HCT116 (cell line): ENCODE measurements around the gene GKAP1. TPM values are rescaled to one million over a fixed set of nuclear protein-coding genes. Genes with fewer than 3 reads are reported as not detected.

Experiments used
- ATAC-seq: fragments of 200-7000 bp; cut with Tn5 transposase; 2 replicates; pipeline ENCODE4 v1.9.1; 2020; ENCODE audit warnings: mild to moderate bottlenecking, moderate library complexity
- BruUV-seq: library from RNA; stranded (reverse); fragments of 400-500 nt; replicated peaks from 2 replicates; lab custom pipeline; 2021; lab: Mats Ljungman, UMichigan
- CTCF ChIA-PET: fragments of 300-600 bp; sonication (Branson Sonifier 250); formaldehyde crosslinking; loops from one replicate; lab custom pipeline; 2021; ENCODE audit warnings: antibody characterized with exemption; lab: Charles Lee
- POLR2A ChIA-PET: fragments of 300-600, 350-600 bp; sonication (Branson Sonifier 250); formaldehyde crosslinking; loops from one replicate; lab custom pipeline; 2021; ENCODE audit warnings: antibody characterized with exemption; lab: Charles Lee
- RAD21 ChIA-PET, 2 experiments: fragments of 300-600 bp; sonication (Branson Sonifier 250); formaldehyde crosslinking; loops; one replicate each; lab custom pipeline; 2023; ENCODE audit warnings: low total read pairs in 2 of 2; ENCODE audit not compliant: uncharacterized antibody in 2 of 2, unreplicated experiment in 2 of 2, low non-redundant PET in 1 of 2; lab: Charles Lee
- DNase-seq: peaks from one replicate; pipeline ENCODE4 v3.0.0-alpha.2; 2010; ENCODE audit warnings: low read depth, low spot score
- H2AFZ ChIP-seq: fragments of 200-600 bp; shearing (Covaris generic), sonication (generic); 2 replicates; pipeline ENCODE4 v1.6.1; 2017; ENCODE audit warnings: low read depth, mixed run types, mixed read lengths, antibody characterized with exemption, low read length; ENCODE audit not compliant: poor library complexity, severe bottlenecking
- H3K27ac ChIP-seq: 2 replicates; pipeline ENCODE4 v1.5.1; 2012; ENCODE audit warnings: low read depth, low read length
- H3K27me3 ChIP-seq: fragments of 200-600 bp; sonication (generic); 2 replicates; pipeline ENCODE4 v1.6.1; 2016; ENCODE audit warnings: mixed run types, low read length, mixed read lengths; ENCODE audit not compliant: insufficient read depth
- H3K36me3 ChIP-seq, 2 experiments: fragments of 200-500 bp in 1 of 2; fragments of 200-600 bp in 1 of 2; sonication (Bioruptor generic) in 1 of 2; sonication (generic) in 1 of 2; 2 replicates each; pipeline versions ENCODE4 v1.5.1 to v1.6.1; 2014 to 2016; ENCODE audit warnings: low read length in 2 of 2, inconsistent platforms in 1 of 2, mixed read lengths in 1 of 2, mixed run types in 1 of 2; ENCODE audit not compliant: insufficient read depth in 2 of 2, control insufficient read depth in 1 of 2
- H3K4me1 ChIP-seq, 2 experiments: fragments of 200-600 bp in 1 of 2; sonication (generic) in 1 of 2; 2 replicates each; pipeline versions ENCODE4 v1.5.1 to v1.6.1; 2012 to 2017; ENCODE audit warnings: low read length in 2 of 2, inconsistent platforms in 1 of 2, mild to moderate bottlenecking in 1 of 2, mixed read lengths in 1 of 2, mixed run types in 1 of 2, moderate library complexity in 1 of 2; ENCODE audit not compliant: insufficient read depth in 2 of 2, control insufficient read depth in 1 of 2
- H3K4me2 ChIP-seq: fragments of 200-600 bp; sonication (generic); 2 replicates; pipeline ENCODE4 v1.6.1; 2017; ENCODE audit warnings: mixed run types, low read length, mixed read lengths
- H3K4me3 ChIP-seq, 2 experiments: fragments of 200-600 bp in 1 of 2; sonication (generic) in 1 of 2; replicated peaks in 1 of 2; 2 replicates each; pipeline ENCODE4 v1.5.1; 2011 to 2016; ENCODE audit warnings: low read length in 2 of 2, control low read depth in 1 of 2, low read depth in 1 of 2, mild to moderate bottlenecking in 1 of 2, mixed read lengths in 1 of 2, mixed run types in 1 of 2
- H3K79me2 ChIP-seq: fragments of 200-600 bp; sonication (generic); 2 replicates; pipeline ENCODE4 v1.6.1; 2017; ENCODE audit warnings: mild to moderate bottlenecking, mixed run types, low read length, moderate library complexity, mixed read lengths; ENCODE audit not compliant: insufficient read depth
- H3K9ac ChIP-seq: fragments of 200-600 bp; sonication (generic); 2 replicates; pipeline ENCODE4 v1.6.1; 2016; ENCODE audit warnings: low read length, mixed read lengths
- H3K9me2 ChIP-seq: fragments of 200-600 bp; sonication (generic), shearing (Covaris generic); 2 replicates; pipeline ENCODE4 v1.6.1; 2017; ENCODE audit warnings: mixed run types, mild to moderate bottlenecking, moderate library complexity; ENCODE audit not compliant: insufficient read depth
- H3K9me3 ChIP-seq, 2 experiments: fragments of 200-500 bp in 1 of 2; fragments of 200-600 bp in 1 of 2; sonication (Bioruptor generic) in 1 of 2; sonication (generic) in 1 of 2; 2 replicates each; pipeline ENCODE4 v1.6.1; 2014 to 2017; ENCODE audit warnings: low read length in 2 of 2, mixed read lengths in 2 of 2, inconsistent platforms in 1 of 2, low read depth in 1 of 2, mild to moderate bottlenecking in 1 of 2, mixed run types in 1 of 2, moderate library complexity in 1 of 2; ENCODE audit not compliant: control insufficient read depth in 1 of 2, insufficient read depth in 1 of 2
- H4K20me1 ChIP-seq: fragments of 200-600 bp; sonication (generic), shearing (Covaris generic); 2 replicates; pipeline ENCODE4 v1.6.1; 2017; ENCODE audit warnings: mixed run types, mild to moderate bottlenecking, moderate library complexity; ENCODE audit not compliant: insufficient read depth
- CBX3 ChIP-seq: IDR thresholded peaks from 2 replicates; pipeline ENCODE4 v1.6.1; 2012; ENCODE audit warnings: low read depth
- EGR1 ChIP-seq: IDR thresholded peaks from 2 replicates; pipeline ENCODE4 v1.6.1; 2012; ENCODE audit warnings: low read depth
- ELF1 ChIP-seq: IDR thresholded peaks from 2 replicates; pipeline ENCODE4 v1.6.1; 2012; ENCODE audit warnings: low read depth, borderline replicate concordance
- JUND ChIP-seq: IDR thresholded peaks from 2 replicates; pipeline ENCODE4 v1.6.1; 2012
- POLR2A ChIP-seq: IDR thresholded peaks from 2 replicates; pipeline ENCODE4 v1.7.0; 2011; ENCODE audit warnings: borderline replicate concordance; ENCODE audit not compliant: insufficient read depth, insufficient read length; ENCODE audit errors: extremely low read depth
- POLR2AphosphoS5 ChIP-seq: IDR thresholded peaks from 2 replicates; pipeline ENCODE4 v1.6.1; 2011; ENCODE audit warnings: mild to moderate bottlenecking, low read depth, low read length, moderate library complexity
- RAD21 ChIP-seq: IDR thresholded peaks from 2 replicates; pipeline ENCODE4 v1.6.1; 2012; ENCODE audit warnings: low read depth, mild to moderate bottlenecking
- SIN3A ChIP-seq: IDR thresholded peaks from 2 replicates; pipeline ENCODE4 v1.6.1; 2012; ENCODE audit warnings: low read depth
- SP1 ChIP-seq: IDR thresholded peaks from 2 replicates; pipeline ENCODE4 v1.6.1; 2012; ENCODE audit warnings: low read depth
- SRF ChIP-seq: IDR thresholded peaks from 2 replicates; pipeline ENCODE4 v1.6.1; 2012; ENCODE audit warnings: low read depth
- YY1 ChIP-seq: IDR thresholded peaks from 2 replicates; pipeline ENCODE4 v1.6.1; 2011; ENCODE audit warnings: low read length, low read depth, moderate library complexity, mild to moderate bottlenecking; ENCODE audit not compliant: insufficient replicate concordance; ENCODE audit errors: extremely low read depth
- ZFX ChIP-seq: fragments of 450-650 bp; IDR thresholded peaks from 2 replicates; pipeline ENCODE4 v1.6.1; 2017
- ZNF274 ChIP-seq: fragments of 200-500 bp; sonication (Bioruptor generic); IDR thresholded peaks from 2 replicates; pipeline ENCODE4 v1.6.1; 2014; ENCODE audit warnings: mild to moderate bottlenecking, low read depth, low read length, inconsistent platforms
- intact Hi-C: fragments of 100-400 bp; cut with micrococcal nuclease; formaldehyde crosslinking; loops from 2 replicates; pipeline ENCODE4 v1.10.0; 2022
- total RNA-seq: library from RNA; stranded (reverse); gene quantifications from one replicate; pipeline ENCODE4 v1.2.1, GENCODE V29; 2021; ENCODE audit not compliant: unreplicated experiment
- TF ChIP-seq, protein P1 (sequence below): IDR thresholded peaks from 2 replicates; pipeline ENCODE4 v1.6.1; 2012; ENCODE audit warnings: low read depth
- TF ChIP-seq, protein P2 (sequence below), 3 experiments: fragments of 200-600 bp in 1 of 3; sonication (generic) in 1 of 3; IDR thresholded peaks in 2 of 3; conservative IDR thresholded peaks in 1 of 3; 2 replicates each; pipeline ENCODE4 v1.5.1; 2012 to 2017; ENCODE audit warnings: low read depth in 2 of 3, low read length in 2 of 3, antibody characterized with exemption in 1 of 3, borderline replicate concordance in 1 of 3, control low read depth in 1 of 3, mild to moderate bottlenecking in 1 of 3, mixed read lengths in 1 of 3, mixed run types in 1 of 3, moderate library complexity in 1 of 3; ENCODE audit not compliant: insufficient read depth in 1 of 3
- TF ChIP-seq, protein P3 (sequence below): IDR thresholded peaks from 2 replicates; pipeline ENCODE4 v1.6.1; 2012
- TF ChIP-seq, protein P4 (sequence below): IDR thresholded peaks from 2 replicates; pipeline ENCODE4 v1.6.1; 2012

Gene GKAP1
- total RNA-seq, 1 experiment from 2014 or later, result 6.8 TPM

DNA sequence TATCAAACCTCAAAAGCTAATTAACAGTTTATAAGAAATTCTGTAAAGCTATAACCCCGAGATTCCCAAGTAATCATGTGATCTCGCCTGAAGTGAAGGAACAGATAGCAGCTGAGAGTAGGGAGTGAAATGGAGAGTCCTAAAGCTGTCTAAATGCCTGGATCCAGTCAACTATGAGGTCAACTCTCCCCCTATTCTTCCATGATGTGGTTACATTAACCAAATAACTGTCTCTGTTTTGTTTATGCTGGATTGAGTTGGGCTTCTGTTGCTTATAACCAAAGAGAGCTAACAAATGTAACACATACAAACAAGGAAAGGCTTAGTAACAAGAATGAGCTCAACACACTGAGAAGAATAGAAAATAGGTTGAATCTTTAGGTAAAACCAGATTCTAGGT lies 41.6 kb downstream of the GKAP1 start:
- no TSS peak for BruUV-seq
- POLR2A ChIA-PET, result no interaction called here
- H3K79me2 ChIP-seq, result no peaks in the 10 kb centered on the region
- CTCF ChIA-PET, result no interaction called here
- H3K9ac ChIP-seq, result no peak overlapping the region
- intact Hi-C loops, result no loop called here
- no peak overlapping the region for H3K27ac ChIP-seq
- no peak overlapping the region for H2AFZ ChIP-seq
- H4K20me1 ChIP-seq, result no peaks in the 10 kb centered on the region
- H3K36me3 ChIP-seq, result no peaks in the 10 kb centered on the region
- TF ChIP-seq, protein P1, sequence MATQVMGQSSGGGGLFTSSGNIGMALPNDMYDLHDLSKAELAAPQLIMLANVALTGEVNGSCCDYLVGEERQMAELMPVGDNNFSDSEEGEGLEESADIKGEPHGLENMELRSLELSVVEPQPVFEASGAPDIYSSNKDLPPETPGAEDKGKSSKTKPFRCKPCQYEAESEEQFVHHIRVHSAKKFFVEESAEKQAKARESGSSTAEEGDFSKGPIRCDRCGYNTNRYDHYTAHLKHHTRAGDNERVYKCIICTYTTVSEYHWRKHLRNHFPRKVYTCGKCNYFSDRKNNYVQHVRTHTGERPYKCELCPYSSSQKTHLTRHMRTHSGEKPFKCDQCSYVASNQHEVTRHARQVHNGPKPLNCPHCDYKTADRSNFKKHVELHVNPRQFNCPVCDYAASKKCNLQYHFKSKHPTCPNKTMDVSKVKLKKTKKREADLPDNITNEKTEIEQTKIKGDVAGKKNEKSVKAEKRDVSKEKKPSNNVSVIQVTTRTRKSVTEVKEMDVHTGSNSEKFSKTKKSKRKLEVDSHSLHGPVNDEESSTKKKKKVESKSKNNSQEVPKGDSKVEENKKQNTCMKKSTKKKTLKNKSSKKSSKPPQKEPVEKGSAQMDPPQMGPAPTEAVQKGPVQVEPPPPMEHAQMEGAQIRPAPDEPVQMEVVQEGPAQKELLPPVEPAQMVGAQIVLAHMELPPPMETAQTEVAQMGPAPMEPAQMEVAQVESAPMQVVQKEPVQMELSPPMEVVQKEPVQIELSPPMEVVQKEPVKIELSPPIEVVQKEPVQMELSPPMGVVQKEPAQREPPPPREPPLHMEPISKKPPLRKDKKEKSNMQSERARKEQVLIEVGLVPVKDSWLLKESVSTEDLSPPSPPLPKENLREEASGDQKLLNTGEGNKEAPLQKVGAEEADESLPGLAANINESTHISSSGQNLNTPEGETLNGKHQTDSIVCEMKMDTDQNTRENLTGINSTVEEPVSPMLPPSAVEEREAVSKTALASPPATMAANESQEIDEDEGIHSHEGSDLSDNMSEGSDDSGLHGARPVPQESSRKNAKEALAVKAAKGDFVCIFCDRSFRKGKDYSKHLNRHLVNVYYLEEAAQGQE, result no peak
- TF ChIP-seq SP1 (no peak), POLR2A (no peak), YY1 (no peak), RAD21 (no peak), POLR2AphosphoS5 (no peak), JUND (no peak), SIN3A (no peak), ZFX (no peak), SRF (no peak), CBX3 (no peak), ELF1 (no peak), EGR1 (no peak), ZNF274 (no peak)
- TF ChIP-seq, protein P2, sequence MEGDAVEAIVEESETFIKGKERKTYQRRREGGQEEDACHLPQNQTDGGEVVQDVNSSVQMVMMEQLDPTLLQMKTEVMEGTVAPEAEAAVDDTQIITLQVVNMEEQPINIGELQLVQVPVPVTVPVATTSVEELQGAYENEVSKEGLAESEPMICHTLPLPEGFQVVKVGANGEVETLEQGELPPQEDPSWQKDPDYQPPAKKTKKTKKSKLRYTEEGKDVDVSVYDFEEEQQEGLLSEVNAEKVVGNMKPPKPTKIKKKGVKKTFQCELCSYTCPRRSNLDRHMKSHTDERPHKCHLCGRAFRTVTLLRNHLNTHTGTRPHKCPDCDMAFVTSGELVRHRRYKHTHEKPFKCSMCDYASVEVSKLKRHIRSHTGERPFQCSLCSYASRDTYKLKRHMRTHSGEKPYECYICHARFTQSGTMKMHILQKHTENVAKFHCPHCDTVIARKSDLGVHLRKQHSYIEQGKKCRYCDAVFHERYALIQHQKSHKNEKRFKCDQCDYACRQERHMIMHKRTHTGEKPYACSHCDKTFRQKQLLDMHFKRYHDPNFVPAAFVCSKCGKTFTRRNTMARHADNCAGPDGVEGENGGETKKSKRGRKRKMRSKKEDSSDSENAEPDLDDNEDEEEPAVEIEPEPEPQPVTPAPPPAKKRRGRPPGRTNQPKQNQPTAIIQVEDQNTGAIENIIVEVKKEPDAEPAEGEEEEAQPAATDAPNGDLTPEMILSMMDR (IDR thresholded peaks at IDR 0.05 in 2 of 3, conservative IDR thresholded peaks at IDR 0.05 in 1 of 3; ENCODE audit: borderline replicate concordance in 1 of 3, insufficient read depth in 1 of 3, low read depth in 2 of 3, low read length in 2 of 3), result no peak
- TF ChIP-seq, protein P3, sequence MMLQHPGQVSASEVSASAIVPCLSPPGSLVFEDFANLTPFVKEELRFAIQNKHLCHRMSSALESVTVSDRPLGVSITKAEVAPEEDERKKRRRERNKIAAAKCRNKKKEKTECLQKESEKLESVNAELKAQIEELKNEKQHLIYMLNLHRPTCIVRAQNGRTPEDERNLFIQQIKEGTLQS, result no peak
- TF ChIP-seq, protein P4, sequence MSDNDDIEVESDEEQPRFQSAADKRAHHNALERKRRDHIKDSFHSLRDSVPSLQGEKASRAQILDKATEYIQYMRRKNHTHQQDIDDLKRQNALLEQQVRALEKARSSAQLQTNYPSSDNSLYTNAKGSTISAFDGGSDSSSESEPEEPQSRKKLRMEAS, result no peak
- TF ChIP-seq, all 23 proteins: peak for 0
- ATAC-seq (no peak), DNase-seq (no peak)
- Histone ChIP-seq H3K4me3 (no peak overlapping the region), H3K27me3 (no peaks in the 10 kb centered on the region), H3K4me1 (no peaks in the 10 kb centered on the region), H3K9me3 (no peaks in the 10 kb centered on the region), H3K9me2 (no peaks in the 10 kb centered on the region), H3K4me2 (no peak overlapping the region)
- RAD21 ChIA-PET, result no interaction called here
